Dermis microvascular lymphatic vessel endothelial cell (primary cell): ENCODE measurements around the gene STEAP1B. TPM values are rescaled to one million over a fixed set of nuclear protein-coding genes. Genes with fewer than 3 reads are reported as not detected.
A peak's percentile ranks its signal among the peaks of the same experiment; 100 is the strongest.
"Not testable (repeated sequence)": the region's sequence is repeated elsewhere in the genome, so short reads cannot be mapped to it uniquely, and the experiment has no call there.

ENCODE experiments used
- DNase-seq, 2 donors: peaks; one replicate each; pipeline versions ENCODE4 v3.0.0 to v3.0.0-alpha.2; 2010; ENCODE audit warnings: low read depth in 2 of 2
- total RNA-seq: library from RNA; depleted of rRNA; stranded (reverse); fragments of >200 nt; gene quantifications from 2 replicates; pipeline ENCODE4 v1.2.1, GENCODE V29; 2014

The STEAP1B gene
- total RNA-seq, 1 donor from 2014 or later, result 10.9 TPM

DNA sequence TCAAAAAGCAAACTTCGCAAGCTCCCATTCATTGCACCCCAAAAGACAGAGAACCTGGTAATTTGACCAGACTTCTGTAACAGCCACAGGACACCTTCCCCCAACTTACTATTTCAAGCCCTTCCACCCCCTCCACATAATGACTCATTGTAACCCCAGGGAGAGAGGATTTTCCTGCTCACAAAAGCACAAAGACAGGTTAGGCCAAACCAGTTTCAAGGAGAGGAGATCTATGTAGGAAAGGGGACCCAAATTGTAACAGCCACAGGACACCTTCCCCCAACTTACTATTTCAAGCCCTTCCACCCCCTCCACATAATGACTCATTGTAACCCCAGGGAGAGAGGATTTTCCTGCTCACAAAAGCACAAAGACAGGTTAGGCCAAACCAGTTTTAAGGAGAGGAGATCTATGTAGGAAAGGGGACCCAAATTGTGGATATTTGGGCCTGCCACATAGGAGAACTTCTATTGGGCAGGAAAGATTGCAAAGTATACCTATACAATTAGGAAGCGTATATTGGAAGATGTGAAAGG is 66.8 kb downstream of the STEAP1B start:
- not testable (repeated sequence) for DNase-seq

DNA sequence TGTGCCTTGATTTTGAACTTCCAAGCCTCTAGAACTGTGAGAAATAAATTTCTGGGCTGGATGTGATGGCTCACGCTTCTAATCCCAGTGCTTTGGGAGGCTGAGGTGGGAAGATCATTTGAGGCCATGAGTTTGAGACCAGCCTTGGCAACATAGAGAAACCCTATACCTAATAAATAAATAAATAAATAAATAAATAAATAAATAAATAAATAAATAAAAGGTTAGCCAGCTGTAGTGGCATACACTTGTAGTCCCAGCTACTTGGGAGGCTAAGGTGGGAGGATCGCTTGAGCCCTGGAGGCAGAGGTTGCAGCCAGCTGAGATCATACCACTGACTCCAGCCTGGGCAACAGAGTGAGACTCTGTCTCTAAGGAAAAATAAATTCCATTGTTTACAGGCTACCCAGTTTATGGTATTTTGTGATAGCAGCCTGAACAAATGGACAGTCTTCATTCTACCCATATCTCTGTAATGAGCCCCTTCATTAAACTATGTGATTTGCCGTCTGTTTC is 67.7 kb downstream of the STEAP1B start:
- no peak for DNase-seq

DNA sequence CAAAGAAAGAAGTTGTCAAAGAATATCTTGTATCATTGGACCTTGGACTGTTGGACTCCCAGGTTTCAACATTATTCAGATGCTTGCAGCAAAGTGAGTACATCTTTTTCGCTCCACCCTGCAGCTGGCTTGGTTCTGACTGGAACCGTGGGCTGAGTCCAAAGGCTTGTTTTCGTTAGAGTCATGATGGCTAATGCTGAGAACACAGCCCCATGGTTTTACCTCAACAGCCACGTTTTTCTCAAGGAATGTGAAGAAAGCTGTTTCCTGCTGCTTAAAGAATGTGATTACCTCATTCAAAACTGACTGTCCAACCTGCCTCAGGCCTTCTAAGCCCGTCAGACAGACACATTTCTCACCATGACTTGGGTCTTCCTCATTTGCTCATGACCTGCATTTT is 69.5 kb downstream of the STEAP1B start:
- no peak for DNase-seq

- DNase-seq, result no peak
These were observed 70.6 kb downstream of the STEAP1B start for GRCh38 chr7:22429386-22429785.

DNA sequence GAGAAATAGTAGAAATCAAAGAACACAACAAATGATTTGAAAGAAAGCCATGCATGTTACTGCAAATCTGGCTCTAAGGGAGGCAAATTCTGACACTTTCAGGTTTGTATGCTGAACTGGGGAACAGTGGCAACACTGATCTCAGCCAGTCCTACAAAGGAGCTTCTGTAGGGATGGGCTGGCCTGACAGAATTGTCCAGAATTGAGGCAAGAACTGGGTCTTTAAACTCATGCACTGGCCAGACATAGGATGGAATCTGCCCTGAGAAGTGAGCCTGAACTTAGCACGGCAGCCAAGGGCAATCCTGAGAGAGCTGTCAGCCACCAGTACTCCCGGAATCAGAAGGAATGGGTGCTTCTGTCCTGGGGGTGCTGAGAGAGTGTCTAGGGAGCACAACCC is 72.1 kb downstream of the STEAP1B start:
- DNase-seq, result no peak

DNA sequence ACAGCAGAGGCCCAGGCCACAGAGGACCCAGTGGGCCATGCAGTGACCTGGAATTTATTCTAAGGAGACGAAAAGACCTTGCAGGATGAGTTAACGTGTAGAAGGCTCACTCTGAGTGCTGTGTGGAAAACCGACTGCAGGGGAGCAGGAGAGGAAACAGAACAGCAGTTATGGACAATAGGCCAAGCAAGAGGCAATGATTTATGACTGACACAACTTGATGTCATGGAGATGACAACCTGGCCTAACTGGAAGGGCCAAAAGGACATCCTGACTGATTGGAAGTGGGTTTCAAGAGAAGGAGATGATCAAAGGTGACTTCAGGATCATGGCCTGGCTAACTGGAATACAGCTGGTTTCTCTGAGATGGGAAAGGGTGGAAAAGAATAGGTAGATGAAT is 72.9 kb downstream of the STEAP1B start:
- DNase-seq, result no peak

DNA sequence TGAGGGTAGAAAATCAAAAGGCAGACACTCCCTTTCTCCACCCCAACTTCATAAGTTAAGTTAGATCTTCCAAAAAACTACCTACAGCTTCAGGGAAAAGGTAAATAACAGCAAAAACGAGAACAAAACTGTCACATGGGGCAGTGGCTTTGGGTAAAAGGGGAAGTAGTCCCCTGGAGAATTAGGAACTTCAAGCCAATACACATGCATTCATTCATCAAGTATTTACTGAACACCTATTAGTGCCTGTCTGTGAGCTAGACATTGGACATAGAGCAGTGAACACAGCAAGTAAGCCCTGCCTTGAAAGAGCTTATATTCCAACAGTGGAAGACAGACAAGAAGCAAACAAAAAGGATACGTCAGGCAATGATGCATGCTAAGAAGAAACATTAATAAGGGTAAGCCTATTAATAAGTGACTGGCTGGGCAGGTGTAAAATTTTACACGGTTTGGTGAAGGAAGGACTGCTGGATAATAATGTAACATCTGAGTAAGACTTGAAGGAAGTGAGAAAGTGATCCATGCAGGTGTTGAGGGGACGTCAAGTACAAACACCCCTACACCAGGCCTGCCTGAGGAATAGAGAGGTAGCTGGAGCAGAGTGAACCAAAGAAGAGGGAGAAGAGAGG is 73.4 kb downstream of the STEAP1B start:
- DNase-seq, result no peak

- no peak for DNase-seq
These were observed 74.6 kb downstream of the STEAP1B start for GRCh38 chr7:22425361-22425760.

DNA sequence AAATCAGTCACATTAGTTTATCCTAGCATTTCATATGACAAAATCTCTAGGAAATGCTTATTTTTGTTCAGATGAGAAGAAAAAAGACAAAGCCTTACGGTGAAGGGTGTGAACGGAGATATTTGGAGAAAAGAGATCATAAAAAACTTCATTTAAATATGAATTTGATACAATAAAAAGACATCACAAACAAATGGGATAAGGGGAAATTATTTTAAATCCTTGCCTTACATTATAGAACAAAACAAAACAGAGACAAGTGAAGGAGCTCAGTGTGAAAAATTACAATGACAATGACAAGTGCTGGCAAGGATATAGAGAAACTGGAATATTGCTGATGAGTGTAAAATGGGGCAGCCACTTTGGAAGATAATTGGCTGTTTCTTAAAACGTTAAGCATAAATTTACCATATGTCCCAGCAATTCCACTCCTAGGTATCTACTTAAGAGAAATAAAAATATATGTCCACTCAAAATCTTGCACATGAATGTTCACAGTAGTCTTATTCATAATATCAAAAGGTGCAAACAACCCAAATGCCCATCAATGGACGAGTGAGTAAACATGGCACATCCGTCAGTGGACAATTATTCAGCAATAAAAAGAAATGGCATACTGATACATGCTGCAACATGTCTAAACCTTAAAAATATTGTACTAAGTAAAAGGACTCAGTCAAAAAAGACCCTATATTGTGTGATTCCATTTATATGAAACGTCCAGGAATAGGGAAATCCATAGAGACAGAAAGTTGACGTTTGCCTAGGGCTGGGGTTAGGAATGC is 77.0 kb downstream of the STEAP1B start:
- no peak for DNase-seq

GRCh38 chr7:22420973-22421635 is 78.9 kb downstream of the STEAP1B start:
- peak; percentile 14 to 61 for DNase-seq

GRCh38 chr7:22420008-22420407 is 80.0 kb downstream of the STEAP1B start:
- no peak for DNase-seq

DNA sequence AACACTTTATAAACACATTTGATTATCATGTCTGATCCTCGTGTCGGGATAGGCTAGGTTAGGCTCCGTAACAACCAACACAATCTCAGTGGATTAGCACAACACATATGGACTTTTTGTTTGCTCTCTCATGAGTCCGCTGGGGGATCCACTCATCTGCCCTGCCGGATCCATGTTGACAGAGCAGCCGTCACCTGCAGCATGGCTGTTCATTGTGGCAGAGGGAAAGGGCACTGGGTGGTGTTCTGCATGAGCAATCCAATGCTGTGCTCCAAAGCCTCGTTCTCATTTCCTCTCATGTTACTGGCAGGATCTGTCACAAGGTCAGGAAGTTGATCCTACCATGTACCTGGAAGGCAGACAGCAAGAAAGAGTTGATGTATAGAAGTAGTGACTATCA is 80.5 kb downstream of the STEAP1B start:
- no peak for DNase-seq

GRCh38 chr7:22418251-22419046 is 81.5 kb downstream of the STEAP1B start:
- DNase-seq, result peak in 1 of 2 donors; percentile 94

DNA sequence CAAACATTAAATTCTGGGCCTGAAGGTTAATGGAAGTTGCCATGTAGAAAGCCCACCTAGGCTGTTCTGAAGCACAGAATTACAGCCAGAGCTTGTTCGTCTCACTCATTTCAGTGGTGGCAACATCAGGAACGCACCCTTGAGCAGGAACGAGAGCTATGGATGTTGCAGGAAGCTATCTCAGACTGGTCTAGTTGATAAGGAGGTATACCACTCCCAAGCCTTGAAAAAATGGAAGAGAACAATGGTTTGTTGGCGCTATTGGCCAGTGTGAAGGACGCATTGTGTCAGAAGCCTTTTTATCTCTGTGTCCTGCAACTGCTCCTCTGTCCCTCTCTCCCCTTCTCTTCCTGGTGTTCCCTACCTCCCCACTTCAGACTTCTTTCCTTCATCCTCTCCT is 82.1 kb downstream of the STEAP1B start:
- peak in 1 of 2 donors; percentile 36 for DNase-seq

DNA sequence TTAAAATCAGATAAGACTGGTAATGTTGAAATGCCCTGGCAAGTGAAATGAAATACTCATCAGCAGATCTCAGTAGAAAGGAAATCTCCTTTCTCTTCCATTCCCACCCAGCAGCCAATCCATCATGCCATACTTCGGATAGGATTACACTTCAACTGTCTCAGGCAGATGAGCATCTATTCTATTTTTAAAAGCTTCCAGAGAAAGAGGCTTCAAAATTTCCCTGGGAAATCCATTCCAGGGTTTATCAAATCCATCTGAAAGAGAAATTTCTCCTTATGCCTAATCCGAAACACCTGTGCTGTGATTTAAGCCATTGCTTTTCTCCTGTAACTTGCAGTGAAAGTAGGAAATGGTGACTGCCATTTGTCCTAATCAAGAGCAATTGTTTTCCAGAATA is 82.6 kb downstream of the STEAP1B start:
- no peak for DNase-seq

GRCh38 chr7:22414424-22414823 is 85.6 kb downstream of the STEAP1B start:
- DNase-seq, result no peak

GRCh38 chr7:22413211-22413610 is 86.8 kb downstream of the STEAP1B start:
- no peak for DNase-seq

DNA sequence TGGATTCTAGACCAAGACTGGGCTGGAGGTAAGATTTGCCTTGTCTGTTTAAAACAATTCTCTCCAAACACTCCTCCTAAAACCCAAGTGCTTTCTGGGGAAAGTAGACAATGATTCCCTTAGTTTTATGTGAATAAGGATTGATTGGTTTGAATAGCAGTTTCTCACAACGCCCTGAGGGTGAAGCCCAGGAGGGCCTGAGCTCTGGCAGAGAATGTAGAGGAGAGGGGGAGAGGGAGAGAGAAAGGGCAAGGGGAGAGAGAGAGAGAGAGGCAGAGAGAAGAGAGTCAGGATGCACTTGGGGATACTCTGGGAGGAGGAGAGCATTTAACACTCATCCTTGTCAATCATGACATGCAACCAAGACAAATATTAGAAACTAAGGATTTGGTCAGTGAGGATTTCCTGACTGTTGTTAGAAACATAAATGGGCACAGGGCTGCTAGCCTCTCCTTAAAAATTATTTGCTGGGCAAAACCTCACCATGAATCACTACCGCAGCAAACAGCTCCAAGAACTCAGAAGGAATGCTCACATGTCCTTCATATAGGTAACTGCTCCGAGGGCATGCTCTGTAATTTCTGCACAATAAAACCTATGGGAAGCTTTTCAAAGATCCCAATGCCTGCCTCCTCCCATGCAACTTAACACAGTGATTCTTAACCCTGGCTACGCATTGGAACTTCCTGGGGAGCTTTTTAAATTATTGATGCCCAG is 87.9 kb downstream of the STEAP1B start:
- no peak for DNase-seq

GRCh38 chr7:22406715-22407114 is 93.3 kb downstream of the STEAP1B start:
- DNase-seq, result no peak

DNA sequence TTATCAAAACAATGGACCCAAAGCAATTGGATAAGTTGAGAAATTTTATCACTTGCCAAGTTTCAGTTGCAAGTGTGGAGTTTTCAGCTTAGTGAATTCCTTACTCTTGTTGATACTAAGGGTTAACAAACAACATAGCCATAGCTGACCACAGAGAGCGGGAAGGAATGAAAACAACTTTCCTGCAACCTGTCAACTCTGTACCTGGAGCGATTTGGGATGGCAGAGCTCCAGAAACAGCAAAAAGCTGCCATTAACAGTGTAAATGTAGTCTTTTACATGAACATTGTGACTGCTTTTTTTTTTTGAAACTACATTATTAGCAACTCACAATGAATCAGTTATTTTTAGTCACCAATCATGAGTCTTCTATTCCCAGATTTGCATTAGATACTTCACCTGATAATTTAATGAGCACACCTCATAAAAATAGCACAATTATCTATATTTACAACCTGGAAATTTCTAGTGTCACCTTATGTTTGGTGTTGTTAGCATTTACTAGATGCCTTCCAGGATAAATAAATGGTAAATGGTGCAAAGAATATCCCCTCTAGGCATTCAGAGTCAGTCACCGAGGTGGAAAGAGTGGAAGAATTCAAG is 95.5 kb downstream of the STEAP1B start:
- DNase-seq, result no peak
